HG03175 (cell line): ENCODE data around the gene ADARB2.

Experiments used
- ATAC-seq: cut with Tn5 transposase; IDR thresholded peaks from one replicate; pipeline ENCODE4 v1.9.1; 2021; ENCODE audit warnings: mild to moderate bottlenecking, moderate library complexity; ENCODE audit not compliant: unreplicated experiment

ADARB2 gene

GRCh38 chr10:1736144-1736971 lies 967 bp downstream of the ADARB2 start:
- no peak for ATAC-seq

- ATAC-seq, result no peak
Measured at GRCh38 chr10:1735562-1735961, 1.8 kb downstream of the ADARB2 start.

GRCh38 chr10:1734288-1734687 lies 3.0 kb downstream of the ADARB2 start:
- no peak for ATAC-seq

- ATAC-seq, result no peak
Measured at GRCh38 chr10:1733720-1734119, 3.6 kb downstream of the ADARB2 start.

GRCh38 chr10:1732564-1732996 lies 4.7 kb downstream of the ADARB2 start:
- no peak for ATAC-seq

GRCh38 chr10:1731592-1731991 lies 5.7 kb downstream of the ADARB2 start:
- no peak for ATAC-seq

- ATAC-seq, result no peak
Measured at GRCh38 chr10:1729751-1730150, 7.6 kb downstream of the ADARB2 start.

- no peak for ATAC-seq
Measured at GRCh38 chr10:1726861-1727260, 10.5 kb downstream of the ADARB2 start.

- ATAC-seq, result no peak
Measured at GRCh38 chr10:1724921-1725488, 12.3 kb downstream of the ADARB2 start.

GRCh38 chr10:1716839-1717238 lies 20.5 kb downstream of the ADARB2 start:
- no peak for ATAC-seq

GRCh38 chr10:1715821-1716220 lies 21.5 kb downstream of the ADARB2 start:
- no peak for ATAC-seq

- no peak for ATAC-seq
Measured at GRCh38 chr10:1712944-1713671, 24.2 kb downstream of the ADARB2 start.

- no peak for ATAC-seq
Measured at GRCh38 chr10:1712314-1712713, 25.0 kb downstream of the ADARB2 start.

GRCh38 chr10:1709161-1709560 lies 28.2 kb downstream of the ADARB2 start:
- ATAC-seq, result no peak

- no peak for ATAC-seq
Measured at GRCh38 chr10:1708746-1709145, 28.6 kb downstream of the ADARB2 start.

GRCh38 chr10:1706711-1707110 lies 30.6 kb downstream of the ADARB2 start:
- ATAC-seq, result no peak

- ATAC-seq, result no peak
Measured at GRCh38 chr10:1706256-1706655, 31.1 kb downstream of the ADARB2 start.

- ATAC-seq, result no peak
Measured at GRCh38 chr10:1698185-1698584, 39.1 kb downstream of the ADARB2 start.

GRCh38 chr10:1696106-1696505 lies 41.2 kb downstream of the ADARB2 start:
- ATAC-seq, result no peak

- ATAC-seq, result no peak
Measured at GRCh38 chr10:1690086-1690485, 47.2 kb downstream of the ADARB2 start.

- no peak for ATAC-seq
Measured at GRCh38 chr10:1688531-1688930, 48.8 kb downstream of the ADARB2 start.

GRCh38 chr10:1687623-1688150 lies 49.6 kb downstream of the ADARB2 start:
- ATAC-seq, result no peak
